K562 (cell line): ENCODE results near the gene TUBGCP6.

ENCODE experiments used
- CREBBP ChIP-seq: IDR thresholded peaks from one replicate; pipeline ENCODE4 v1.6.1; 2012; ENCODE audit warnings: low read depth, mild to moderate bottlenecking, control low read depth, inconsistent platforms, low read length
- CTCF ChIP-seq, 3 experiments: IDR thresholded peaks in 2 of 3; conservative IDR thresholded peaks in 1 of 3; 2 replicates each; pipeline ENCODE4 v1.5.1; 2011 to 2012; ENCODE audit warnings: low read length in 3 of 3, mild to moderate bottlenecking in 3 of 3, control low read depth in 2 of 3, improper control_type of control experiment in 1 of 3, inconsistent platforms in 1 of 3, low read depth in 1 of 3, mixed read lengths in 1 of 3, moderate library complexity in 1 of 3; ENCODE audit not compliant: insufficient read depth in 2 of 3
- ELF1 ChIP-seq: fragments of 200-800 bp; sonication (Bioruptor generic); IDR thresholded peaks from 2 replicates; pipeline ENCODE4 v1.6.1; 2016; ENCODE audit warnings: missing genetic modification characterization, missing compliant biosample characterization
- HDAC2 ChIP-seq: fragments of 450-650 bp; IDR thresholded peaks from 2 replicates; pipeline ENCODE4 v1.6.1; 2016; ENCODE audit warnings: mild to moderate bottlenecking
- MNT ChIP-seq, 2 experiments: fragments of 450-650 bp; conservative IDR thresholded peaks; 2 replicates each; pipeline ENCODE4 v1.6.1; 2017; ENCODE audit warnings: mild to moderate bottlenecking in 2 of 2, moderate library complexity in 2 of 2
- RBM25 ChIP-seq: fragments of 200-400 bp; formaldehyde crosslinking; IDR thresholded peaks from 2 replicates; pipeline ENCODE4 v1.6.1; 2018; ENCODE audit warnings: low read length, low read depth, moderate library complexity; ENCODE audit not compliant: severe bottlenecking
- ZFP36 ChIP-seq: fragments of 150-350 bp; IDR thresholded peaks from 2 replicates; pipeline ENCODE4 v1.6.1; 2018; ENCODE audit warnings: low read length, low read depth; ENCODE audit not compliant: partially characterized antibody

- TF ChIP-seq ZFP36 (no peak), HDAC2 (no peak), RBM25 (no peak), CREBBP (no peak), CTCF (IDR thresholded peaks at IDR 0.05 in 2 of 3, conservative IDR thresholded peaks at IDR 0.05 in 1 of 3; ENCODE audit: insufficient read depth in 2 of 3, low read depth in 1 of 3, low read length in 3 of 3) (no peak), MNT (conservative IDR thresholded peaks at IDR 0.05) (no peak), ELF1 (tag) (no peak)
Measured at GRCh38 chr22:50205781-50206569, 38.8 kb downstream of the TUBGCP6 start.
